Activated T-cell treated with anti-CD3 and anti-CD28 coated beads, Interleukin-2, amount 50 U/mL, for 4 hours (primary cell): ENCODE measurements around the gene IRF2. TPM values are rescaled to one million over a fixed set of nuclear protein-coding genes. Genes with fewer than 3 reads are reported as not detected.

Experiments used
- ATAC-seq, 2 donors: fragments of 200-7000 bp; cut with Tn5 transposase; one replicate each; pipeline ENCODE4 v1.10.0; 2021
- DNase-seq: peaks from one replicate; pipeline ENCODE4 v3.0.0-alpha.2; 2020
- H3K27me3 Mint-ChIP-seq: one replicate; pipeline ENCODE4 v1.8.0; 2021; ENCODE audit warnings: low read depth, mixed read lengths
- H3K36me3 Mint-ChIP-seq: one replicate; pipeline ENCODE4 v1.8.0; 2022; ENCODE audit warnings: mixed read lengths; ENCODE audit not compliant: insufficient read depth
- H3K4me1 Mint-ChIP-seq: one replicate; pipeline ENCODE4 v1.8.0; 2021; ENCODE audit warnings: low read depth, mixed read lengths
- H3K4me3 Mint-ChIP-seq: one replicate; pipeline ENCODE4 v1.8.0; 2021; ENCODE audit warnings: mild to moderate bottlenecking, moderate library complexity, mixed read lengths
- H3K9me3 Mint-ChIP-seq: one replicate; pipeline ENCODE4 v1.8.0; 2021; ENCODE audit warnings: mixed read lengths
- total RNA-seq, 3 donors: library from RNA; stranded (reverse); gene quantifications; one replicate each; pipeline ENCODE4 v1.2.1, GENCODE V29; 2021

The IRF2 gene
- total RNA-seq, 3 donors from 2014 or later, result 29.3 to 37.4 (median 32.8) TPM

DNA sequence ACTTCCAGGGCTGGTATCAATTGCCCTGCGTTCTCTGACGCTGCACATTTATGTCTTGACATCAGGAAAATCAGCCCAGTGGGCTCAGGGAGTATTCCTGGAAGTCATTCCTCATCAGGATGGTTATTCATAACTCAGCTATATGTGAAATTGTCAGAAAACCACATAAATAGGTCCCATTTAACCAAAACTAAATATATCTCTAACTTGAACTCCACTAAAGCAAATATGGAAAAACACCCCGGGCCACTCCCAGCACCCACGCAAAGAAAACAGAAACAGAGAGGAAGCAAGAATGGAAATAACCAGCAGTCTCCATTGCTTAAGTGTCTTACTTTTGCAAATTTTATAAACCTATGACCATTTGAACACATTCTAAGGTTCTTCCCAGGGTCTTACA, 112.0 kb downstream of the IRF2 start:
- no peak for ATAC-seq
- no peaks in the 10 kb centered on the region for H3K36me3 Mint-ChIP-seq
- DNase-seq, result no peak
- peaks cover 4% of the 10 kb centered on the region for H3K4me1 Mint-ChIP-seq
- H3K27me3 Mint-ChIP-seq, result no peaks in the 10 kb centered on the region
- H3K4me3 Mint-ChIP-seq, result no peak overlapping the region
- no peaks in the 10 kb centered on the region for H3K9me3 Mint-ChIP-seq

DNA sequence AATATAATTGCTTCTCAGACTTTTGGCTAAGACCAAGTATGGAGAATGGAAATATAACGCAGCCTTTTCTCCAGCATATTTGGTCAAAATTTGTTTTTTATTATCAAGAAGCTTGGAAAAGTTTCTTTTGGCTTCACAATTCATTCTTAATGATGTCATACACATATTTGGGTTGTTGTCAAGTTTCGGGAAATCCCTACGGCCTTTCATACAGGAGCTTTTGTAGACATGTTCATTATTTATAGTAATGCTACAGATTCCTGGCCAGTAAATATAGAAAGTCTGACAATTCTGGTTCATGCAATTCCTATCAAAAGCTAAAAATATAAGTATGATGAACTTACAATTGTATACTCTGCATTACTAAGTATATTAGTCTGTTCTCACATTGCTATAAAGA, 112.9 kb downstream of the IRF2 start:
- Mint-ChIP-seq H3K9me3 (no peaks in the 10 kb centered on the region), H3K36me3 (no peaks in the 10 kb centered on the region), H3K4me1 (peaks cover 2% of the 10 kb centered on the region), H3K4me3 (no peak overlapping the region), H3K27me3 (no peaks in the 10 kb centered on the region)
- DNase-seq (no peak), ATAC-seq (no peak)

DNA sequence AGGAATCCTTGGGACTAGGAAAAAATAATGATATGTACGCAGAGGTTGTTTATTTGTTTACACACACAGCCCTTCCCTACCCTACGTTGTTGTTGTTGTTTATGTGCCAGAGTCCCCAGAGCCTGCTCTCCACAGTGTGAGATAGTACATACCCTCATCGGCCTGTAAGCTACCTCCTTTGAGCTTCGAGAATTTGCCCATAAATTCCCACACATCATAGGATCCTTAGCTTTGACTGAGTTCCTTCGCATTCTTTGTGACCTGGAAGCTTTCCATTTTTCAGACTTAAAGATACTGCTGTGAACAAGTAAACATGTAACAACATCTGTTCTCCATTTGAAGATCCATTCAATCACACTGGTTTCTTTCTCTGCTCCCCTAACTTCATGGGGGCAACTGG, 114.5 kb downstream of the IRF2 start:
- H3K36me3 Mint-ChIP-seq, result no peaks in the 10 kb centered on the region
- no peaks in the 10 kb centered on the region for H3K27me3 Mint-ChIP-seq
- no peak for DNase-seq
- H3K4me1 Mint-ChIP-seq, result peaks cover 9% of the 10 kb centered on the region
- no peak overlapping the region for H3K4me3 Mint-ChIP-seq
- no peak for ATAC-seq
- H3K9me3 Mint-ChIP-seq, result no peaks in the 10 kb centered on the region

DNA sequence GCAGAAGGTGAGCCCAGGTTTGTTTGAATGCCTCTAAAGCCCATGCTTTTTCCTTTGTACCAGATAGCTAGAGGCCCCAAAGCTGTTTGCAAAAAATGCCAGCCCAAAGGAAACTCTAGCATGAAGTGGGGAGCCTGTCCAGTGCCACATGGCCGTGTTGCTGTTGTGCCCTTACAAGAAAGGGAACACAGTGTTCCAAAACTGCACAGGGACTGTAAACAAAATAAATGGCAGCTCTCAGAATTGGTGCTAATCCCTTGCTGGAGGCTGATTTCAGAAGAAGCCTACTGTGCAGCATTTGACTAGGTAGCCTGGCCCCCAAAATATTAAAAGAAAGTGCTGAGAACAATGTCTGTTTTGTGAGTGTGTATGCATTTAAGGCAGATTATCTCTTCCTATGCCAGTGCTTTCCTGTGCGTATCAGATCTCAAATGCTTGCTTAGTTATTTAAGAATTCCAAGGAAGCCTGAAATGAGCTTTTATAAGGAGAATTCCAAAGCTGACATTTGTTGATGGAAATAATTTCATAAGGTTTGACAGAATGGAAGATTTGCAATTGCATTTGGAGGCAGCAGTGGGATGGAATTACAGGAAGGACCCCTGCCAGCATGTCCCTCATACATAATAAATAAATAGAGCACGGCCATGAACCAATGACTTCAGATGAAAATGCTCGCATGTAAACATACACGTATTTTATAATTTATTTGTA, 115.7 kb downstream of the IRF2 start:
- H3K4me3 Mint-ChIP-seq, result no peak overlapping the region
- H3K27me3 Mint-ChIP-seq, result no peaks in the 10 kb centered on the region
- no peak for DNase-seq
- H3K9me3 Mint-ChIP-seq, result no peaks in the 10 kb centered on the region
- no peak for ATAC-seq
- peaks cover 12% of the 10 kb centered on the region for H3K4me1 Mint-ChIP-seq
- H3K36me3 Mint-ChIP-seq, result no peaks in the 10 kb centered on the region

DNA sequence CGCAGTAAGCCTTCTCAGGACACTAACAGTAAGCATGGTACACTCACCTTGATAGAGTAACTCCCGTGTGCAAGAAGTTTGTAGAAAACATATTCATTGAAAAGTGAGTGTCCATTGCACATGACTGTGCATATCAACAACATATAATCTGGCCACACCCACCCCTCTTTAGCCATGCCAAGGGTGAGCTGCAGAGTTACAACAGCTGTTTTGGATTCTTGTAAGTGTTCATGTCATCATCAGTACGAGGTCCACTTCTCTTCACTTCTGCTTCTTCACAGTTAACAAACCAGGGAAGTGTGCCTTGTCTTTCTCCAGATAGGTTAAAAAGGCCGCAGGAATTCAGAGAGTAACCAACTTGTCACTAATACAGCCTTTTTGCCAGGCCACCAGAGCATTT, 116.6 kb downstream of the IRF2 start:
- ATAC-seq (no peak), DNase-seq (no peak)
- Mint-ChIP-seq H3K9me3 (no peaks in the 10 kb centered on the region), H3K36me3 (no peaks in the 10 kb centered on the region), H3K27me3 (no peaks in the 10 kb centered on the region), H3K4me3 (no peak overlapping the region), H3K4me1 (peaks cover 12% of the 10 kb centered on the region)

DNA sequence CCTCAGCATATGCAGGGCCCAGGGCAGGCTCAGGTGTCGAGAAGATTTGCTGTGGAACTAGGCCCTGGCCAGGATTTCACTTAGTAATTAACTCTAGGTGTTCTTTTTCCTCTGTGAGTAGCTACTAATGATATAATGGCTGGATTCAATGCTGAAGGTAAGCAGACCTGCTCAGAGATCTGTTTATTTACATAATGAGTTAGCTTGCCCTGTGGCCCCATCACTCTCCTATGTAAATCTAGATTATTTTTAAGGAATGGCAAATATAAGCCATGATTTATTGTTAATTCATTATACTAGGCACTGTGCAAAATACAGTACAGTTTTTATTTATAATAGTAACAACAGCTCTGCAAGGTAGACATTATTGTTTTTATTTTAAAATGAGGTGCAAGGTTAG, 117.2 kb downstream of the IRF2 start:
- ATAC-seq (no peak), DNase-seq (no peak)
- no peaks in the 10 kb centered on the region for H3K9me3 Mint-ChIP-seq
- no peaks in the 10 kb centered on the region for H3K36me3 Mint-ChIP-seq
- no peaks in the 10 kb centered on the region for H3K27me3 Mint-ChIP-seq
- peaks cover 10% of the 10 kb centered on the region for H3K4me1 Mint-ChIP-seq
- H3K4me3 Mint-ChIP-seq, result no peak overlapping the region

GRCh38 chr4:184356366-184356765, 118.0 kb downstream of the IRF2 start:
- Mint-ChIP-seq H3K36me3 (no peaks in the 10 kb centered on the region), H3K9me3 (no peaks in the 10 kb centered on the region), H3K27me3 (no peaks in the 10 kb centered on the region), H3K4me1 (peaks cover 10% of the 10 kb centered on the region), H3K4me3 (no peak overlapping the region)
- DNase-seq (no peak), ATAC-seq (no peak)

GRCh38 chr4:184355857-184356256, 118.5 kb downstream of the IRF2 start:
- H3K4me1 Mint-ChIP-seq, result peaks cover 10% of the 10 kb centered on the region
- no peaks in the 10 kb centered on the region for H3K36me3 Mint-ChIP-seq
- H3K27me3 Mint-ChIP-seq, result no peaks in the 10 kb centered on the region
- ATAC-seq (no peak), DNase-seq (no peak)
- no peak overlapping the region for H3K4me3 Mint-ChIP-seq
- H3K9me3 Mint-ChIP-seq, result no peaks in the 10 kb centered on the region

GRCh38 chr4:184355111-184355604, 119.2 kb downstream of the IRF2 start:
- DNase-seq (no peak), ATAC-seq (peak in 1 of 2 donors; percentile 43)
- no peak overlapping the region for H3K4me3 Mint-ChIP-seq
- no peaks in the 10 kb centered on the region for H3K9me3 Mint-ChIP-seq
- H3K27me3 Mint-ChIP-seq, result no peaks in the 10 kb centered on the region
- H3K36me3 Mint-ChIP-seq, result no peaks in the 10 kb centered on the region
- H3K4me1 Mint-ChIP-seq, result peaks cover 10% of the 10 kb centered on the region

GRCh38 chr4:184352891-184353290, 121.5 kb downstream of the IRF2 start:
- H3K4me3 Mint-ChIP-seq, result no peak overlapping the region
- no peaks in the 10 kb centered on the region for H3K36me3 Mint-ChIP-seq
- no peaks in the 10 kb centered on the region for H3K9me3 Mint-ChIP-seq
- H3K27me3 Mint-ChIP-seq, result no peaks in the 10 kb centered on the region
- no peak for ATAC-seq
- no peak for DNase-seq
- peaks cover 13% of the 10 kb centered on the region for H3K4me1 Mint-ChIP-seq

GRCh38 chr4:184351560-184352451, 122.5 kb downstream of the IRF2 start:
- DNase-seq (no peak), ATAC-seq (no peak)
- Mint-ChIP-seq H3K4me3 (no peak overlapping the region), H3K36me3 (no peaks in the 10 kb centered on the region), H3K27me3 (no peaks in the 10 kb centered on the region), H3K4me1 (peaks cover 13% of the 10 kb centered on the region), H3K9me3 (no peaks in the 10 kb centered on the region)

- H3K36me3 Mint-ChIP-seq, result no peaks in the 10 kb centered on the region
- peaks cover 15% of the 10 kb centered on the region for H3K4me1 Mint-ChIP-seq
- DNase-seq, result no peak
- no peak for ATAC-seq
- no peak overlapping the region for H3K4me3 Mint-ChIP-seq
- no peaks in the 10 kb centered on the region for H3K27me3 Mint-ChIP-seq
- H3K9me3 Mint-ChIP-seq, result no peaks in the 10 kb centered on the region
Measured at GRCh38 chr4:184350964-184351363, 123.4 kb downstream of the IRF2 start.

DNA sequence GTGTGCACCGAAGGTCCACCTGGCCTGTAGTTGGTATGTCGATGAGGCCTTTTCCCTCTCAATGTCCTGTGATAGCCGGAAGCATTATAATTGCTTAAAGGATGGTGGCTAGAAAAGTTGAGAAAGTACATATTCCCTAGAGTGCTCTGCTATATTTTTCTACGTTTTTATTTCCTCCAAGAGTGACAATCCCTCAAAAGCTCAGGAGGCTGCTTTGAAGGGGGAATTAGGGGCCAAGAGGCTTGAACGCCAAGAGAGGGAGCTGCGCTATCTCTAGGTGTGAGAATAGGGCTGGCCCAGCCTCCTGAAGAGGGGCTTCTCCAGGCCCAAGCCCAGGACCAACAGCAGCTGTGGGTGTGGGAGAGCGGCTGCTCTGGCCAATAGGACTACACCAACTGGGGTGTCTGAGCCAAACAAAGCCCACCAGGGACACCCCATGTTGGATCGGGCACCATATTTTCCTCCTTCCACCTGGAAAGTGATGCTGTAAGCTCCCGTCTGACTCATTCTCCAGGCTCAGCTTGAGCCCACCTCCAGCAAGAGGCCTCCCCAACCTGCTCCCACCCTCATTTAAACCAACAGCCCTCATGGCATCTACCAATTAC, 124.0 kb downstream of the IRF2 start:
- ATAC-seq (no peak), DNase-seq (no peak)
- no peaks in the 10 kb centered on the region for H3K9me3 Mint-ChIP-seq
- H3K4me1 Mint-ChIP-seq, result peaks cover 14% of the 10 kb centered on the region
- no peak overlapping the region for H3K4me3 Mint-ChIP-seq
- H3K27me3 Mint-ChIP-seq, result no peaks in the 10 kb centered on the region
- H3K36me3 Mint-ChIP-seq, result no peaks in the 10 kb centered on the region

DNA sequence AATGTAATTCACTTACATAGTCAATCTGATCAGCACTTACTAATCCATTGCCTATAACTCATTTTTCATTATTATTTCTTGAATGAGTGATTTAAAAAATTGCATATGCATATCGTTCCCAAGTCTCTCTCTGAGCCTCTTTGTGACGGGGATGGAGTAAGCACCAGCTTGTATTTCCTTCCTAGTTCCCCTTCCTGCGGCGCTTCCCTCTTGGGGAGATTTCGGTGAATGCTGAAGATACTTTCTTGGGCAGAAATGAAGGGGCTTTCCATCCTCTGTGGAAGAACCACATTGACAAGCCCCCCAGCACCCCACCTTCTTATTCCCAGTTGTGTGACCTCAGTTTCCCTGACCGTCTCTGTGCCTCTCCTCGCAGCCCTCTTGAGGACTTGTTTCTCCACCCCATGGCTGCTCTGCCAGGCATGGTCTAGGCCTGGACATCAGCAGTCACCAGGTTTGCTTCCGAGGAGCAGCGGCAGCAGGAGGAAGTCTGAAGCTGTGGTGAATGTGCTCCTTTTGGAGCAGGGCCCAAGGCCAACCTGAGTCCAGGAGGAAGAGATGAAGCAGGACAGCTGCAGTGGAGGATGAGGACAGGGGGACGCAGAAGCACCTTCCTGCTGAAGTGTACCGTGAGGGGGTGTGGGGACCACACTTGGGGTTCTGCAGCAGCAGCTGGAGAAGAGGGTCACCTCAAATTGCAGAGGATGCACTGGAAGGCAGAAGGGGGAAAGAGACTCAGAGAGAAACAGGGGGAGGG, 124.9 kb downstream of the IRF2 start:
- no peak overlapping the region for H3K4me3 Mint-ChIP-seq
- no peaks in the 10 kb centered on the region for H3K27me3 Mint-ChIP-seq
- no peak for ATAC-seq
- H3K9me3 Mint-ChIP-seq, result no peaks in the 10 kb centered on the region
- DNase-seq, result no peak
- H3K36me3 Mint-ChIP-seq, result no peaks in the 10 kb centered on the region
- H3K4me1 Mint-ChIP-seq, result peaks cover 11% of the 10 kb centered on the region
